H9 (cell line): ENCODE measurements around the gene MRPL39. TPM values are rescaled to one million over a fixed set of nuclear protein-coding genes. Genes with fewer than 3 reads are reported as not detected.

Experiments
- DNase-seq: peaks from one replicate; pipeline ENCODE4 v3.0.0-alpha.2; 2017
- H2AFZ ChIP-seq: one replicate; pipeline ENCODE4 v1.6.1; 2013; ENCODE audit warnings: mild to moderate bottlenecking, low read length, control low read depth, moderate library complexity
- H2AK5ac ChIP-seq: 2 replicates; pipeline ENCODE4 v1.6.1; 2013; ENCODE audit warnings: low read length, control low read depth, mixed read lengths; ENCODE audit not compliant: insufficient read length
- H2BK120ac ChIP-seq: one replicate; pipeline ENCODE4 v1.6.1; 2013; ENCODE audit warnings: low read depth, mild to moderate bottlenecking, low read length, control low read depth, inconsistent platforms; ENCODE audit not compliant: poor library complexity, severe bottlenecking
- H2BK12ac ChIP-seq: 2 replicates; pipeline ENCODE4 v1.6.1; 2013; ENCODE audit warnings: low read length, control low read depth, mixed read lengths, low read depth; ENCODE audit not compliant: insufficient read length
- H2BK15ac ChIP-seq: 2 replicates; pipeline ENCODE4 v1.6.1; 2013; ENCODE audit warnings: low read depth, low read length, control low read depth
- H2BK20ac ChIP-seq: one replicate; pipeline ENCODE4 v1.6.1; 2013; ENCODE audit warnings: low read depth, mild to moderate bottlenecking, low read length, control low read depth, inconsistent platforms; ENCODE audit not compliant: poor library complexity, severe bottlenecking
- H2BK5ac ChIP-seq: 2 replicates; pipeline ENCODE4 v1.6.1; 2013; ENCODE audit warnings: low read length, control low read depth, mixed read lengths; ENCODE audit not compliant: insufficient read length
- H3K14ac ChIP-seq: 2 replicates; pipeline ENCODE4 v1.6.1; 2013; ENCODE audit warnings: low read length, control low read depth; ENCODE audit not compliant: insufficient read depth
- H3K18ac ChIP-seq: 2 replicates; pipeline ENCODE4 v1.6.1; 2013; ENCODE audit warnings: low read depth, mild to moderate bottlenecking, mixed read lengths, low read length, control low read depth; ENCODE audit not compliant: insufficient read length
- H3K23ac ChIP-seq: 2 replicates; pipeline ENCODE4 v1.6.1; 2013; ENCODE audit warnings: low read length, control low read depth, mixed read lengths, low read depth; ENCODE audit not compliant: insufficient read length
- H3K23me2 ChIP-seq: 2 replicates; pipeline ENCODE4 v1.6.1; 2013; ENCODE audit warnings: low read depth, mild to moderate bottlenecking, mixed read lengths, low read length, control low read depth; ENCODE audit not compliant: insufficient read length, poor library complexity, severe bottlenecking
- H3K27ac ChIP-seq: 2 replicates; pipeline ENCODE4 v1.5.1; 2013; ENCODE audit warnings: low read length, control low read depth, mixed read lengths, low read depth; ENCODE audit not compliant: insufficient read length
- H3K27me3 ChIP-seq: 2 replicates; pipeline ENCODE4 v1.6.1; 2013; ENCODE audit warnings: low read length, control low read depth, inconsistent platforms; ENCODE audit not compliant: insufficient read depth
- H3K4ac ChIP-seq: 2 replicates; pipeline ENCODE4 v1.6.1; 2013; ENCODE audit warnings: low read depth, mild to moderate bottlenecking, control low read depth, inconsistent platforms, low read length, moderate library complexity
- H3K4me1 ChIP-seq: 2 replicates; pipeline ENCODE4 v1.6.1; 2013; ENCODE audit warnings: low read length, control low read depth, inconsistent platforms; ENCODE audit not compliant: insufficient read depth
- H3K4me2 ChIP-seq: 2 replicates; pipeline ENCODE4 v1.6.1; 2013; ENCODE audit warnings: low read length, control low read depth, mixed read lengths; ENCODE audit not compliant: insufficient read length, insufficient read depth
- H3K56ac ChIP-seq: 2 replicates; pipeline ENCODE4 v1.6.1; 2013; ENCODE audit warnings: low read depth, mild to moderate bottlenecking, mixed read lengths, low read length, control low read depth; ENCODE audit not compliant: insufficient read length
- H3K79me1 ChIP-seq: 2 replicates; pipeline ENCODE4 v1.6.1; 2013; ENCODE audit warnings: low read depth, mild to moderate bottlenecking, moderate library complexity, low read length, control low read depth, inconsistent platforms; ENCODE audit not compliant: insufficient read depth, poor library complexity, severe bottlenecking
- H3K79me2 ChIP-seq: 2 replicates; pipeline ENCODE4 v1.6.1; 2013; ENCODE audit warnings: low read length, control low read depth, inconsistent platforms; ENCODE audit not compliant: insufficient read depth
- H3K9ac ChIP-seq: 2 replicates; pipeline ENCODE4 v1.6.1; 2013; ENCODE audit warnings: low read length, control low read depth, mixed read lengths; ENCODE audit not compliant: insufficient read length; ENCODE audit errors: extremely low read depth
- H3K9me3 ChIP-seq: one replicate; pipeline ENCODE4 v1.6.1; 2013; ENCODE audit warnings: low read depth, low read length, inconsistent platforms; ENCODE audit not compliant: control insufficient read depth
- H3T11ph ChIP-seq: one replicate; pipeline ENCODE4 v1.6.1; 2013; ENCODE audit warnings: mild to moderate bottlenecking, low read length, control low read depth, inconsistent platforms
- H4K20me1 ChIP-seq: one replicate; pipeline ENCODE4 v1.6.1; 2013; ENCODE audit not compliant: control insufficient read depth, insufficient read length, insufficient read depth
- H4K5ac ChIP-seq: 2 replicates; pipeline ENCODE4 v1.6.1; 2013; ENCODE audit warnings: low read depth, mild to moderate bottlenecking, mixed read lengths, low read length, control low read depth; ENCODE audit not compliant: insufficient read length
- H4K8ac ChIP-seq: replicated peaks from 2 replicates; pipeline ENCODE4 v1.6.1; 2013; ENCODE audit warnings: low read length, control low read depth, mixed read lengths, low read depth; ENCODE audit not compliant: insufficient read length
- H4K91ac ChIP-seq: 2 replicates; pipeline ENCODE4 v1.6.1; 2013; ENCODE audit warnings: low read depth, mild to moderate bottlenecking, moderate library complexity, mixed read lengths, low read length, control low read depth; ENCODE audit not compliant: insufficient read length
- H3K27ac Mint-ChIP-seq, 3 experiments: 2 replicates in 2 of 3; 3 replicates in 1 of 3; pipeline ENCODE4 v1.8.0; 2020 to 2021; ENCODE audit warnings: mixed read lengths in 3 of 3, mild to moderate bottlenecking in 1 of 3, moderate library complexity in 1 of 3
- H3K27me3 Mint-ChIP-seq: 2 replicates; pipeline ENCODE4 v1.8.0; 2021; ENCODE audit warnings: low read depth, mild to moderate bottlenecking, moderate library complexity, mixed read lengths
- H3K36me3 Mint-ChIP-seq, 3 experiments: 2 replicates in 2 of 3; 3 replicates in 1 of 3; pipeline ENCODE4 v1.8.0; 2020 to 2021; ENCODE audit warnings: low read depth in 3 of 3, mixed read lengths in 3 of 3; ENCODE audit not compliant: insufficient read depth in 1 of 3
- H3K4me1 Mint-ChIP-seq, 2 experiments: 2 replicates each; pipeline ENCODE4 v1.8.0; 2020; ENCODE audit warnings: mixed read lengths in 2 of 2
- H3K4me3 Mint-ChIP-seq, 2 experiments: 2 replicates in 1 of 2; 3 replicates in 1 of 2; pipeline ENCODE4 v1.8.0; 2020 to 2021; ENCODE audit warnings: mild to moderate bottlenecking in 2 of 2, mixed read lengths in 2 of 2, moderate library complexity in 1 of 2
- H3K9me3 Mint-ChIP-seq, 2 experiments: 2 replicates in 1 of 2; 3 replicates in 1 of 2; pipeline ENCODE4 v1.8.0; 2020; ENCODE audit warnings: mild to moderate bottlenecking in 2 of 2, mixed read lengths in 2 of 2, moderate library complexity in 1 of 2
- CTCF ChIP-seq: fragments of 200-600 bp; sonication (generic); conservative IDR thresholded peaks from 3 replicates; pipeline ENCODE4 v1.8.0; 2021; ENCODE audit warnings: antibody characterized with exemption, mild to moderate bottlenecking
- WGBS: extraction: QIAGEN DNeasy Blood & Tissue Kit; methylation state at CpG from one replicate; pipeline ENCODE4 v1.1.7; 2013; ENCODE audit warnings: missing lambda C conversion rate, low lambda C conversion rate, mixed read lengths; ENCODE audit not compliant: insufficient read length; ENCODE audit errors: extremely low coverage; 5-methylcytosine and 5-hydroxymethylcytosine counted together
- total RNA-seq: library from RNA; stranded (reverse); gene quantifications from 2 replicates; pipeline ENCODE4 v1.2.1, GENCODE V29; 2021

MRPL39 gene
- total RNA-seq, 1 experiment from 2014 or later, result 58.8 TPM

GRCh38 chr21:25586791-25587190, 20.5 kb downstream of the MRPL39 start:
- Histone ChIP-seq H3K23ac (no peak overlapping the region), H3K27ac (no peak overlapping the region), H3K27me3 (no peaks in the 10 kb centered on the region), H2BK12ac (no peak overlapping the region), H3K23me2 (no peaks in the 10 kb centered on the region), H3K18ac (no peak overlapping the region), H2AK5ac (no peak overlapping the region), H2BK15ac (no peak overlapping the region), H2BK120ac (no peak overlapping the region), H4K5ac (no peak overlapping the region), H3K14ac (no peak overlapping the region), H3K4me2 (no peak overlapping the region), H3K4ac (no peak overlapping the region), H2BK20ac (no peak overlapping the region), H3K9me3 (no peaks in the 10 kb centered on the region), H3K4me1 (no peaks in the 10 kb centered on the region), H3K79me1 (no peaks in the 10 kb centered on the region), H3K9ac (no peak overlapping the region), H4K8ac (no peak overlapping the region), H4K20me1 (no peaks in the 10 kb centered on the region), H2BK5ac (no peak overlapping the region), H2AFZ (no peak overlapping the region), H4K91ac (no peak overlapping the region), H3K79me2 (no peaks in the 10 kb centered on the region), H3T11ph (no peak overlapping the region), H3K56ac (no peak overlapping the region)
- DNase-seq, result no peak
- Mint-ChIP-seq H3K36me3 (peaks cover 6 to 48% (median 33%) of the 10 kb centered on the region in 3 experiments; a peak in 5 of 7 replicates), H3K27me3 (no peaks in the 10 kb centered on the region), H3K4me1 (no peaks in the 10 kb centered on the region), H3K4me3 (no peak overlapping the region), H3K27ac (no peak overlapping the region), H3K9me3 (no peaks in the 10 kb centered on the region)
- WGBS, result no CpG with 5 or more reads among the region's 2 CpGs
- TF ChIP-seq CTCF, result no peak
